SU-DHL-6 (cell line): ENCODE data around the gene FAM156A.
"Not testable (repeated sequence)": the region's sequence is repeated elsewhere in the genome, so short reads cannot be mapped to it uniquely, and the experiment has no call there.

ENCODE experiments used
- H2AFZ ChIP-seq: fragments of 200-600 bp; sonication (generic); 2 replicates; pipeline ENCODE4 v1.6.1; 2014; ENCODE audit warnings: low read depth, mild to moderate bottlenecking, moderate library complexity, mixed read lengths, antibody characterized with exemption, low read length; ENCODE audit not compliant: severe bottlenecking
- H3F3A ChIP-seq: fragments of 200-600 bp; shearing (Covaris generic); 2 replicates; pipeline ENCODE4 v1.6.0; 2016; ENCODE audit warnings: antibody characterized with exemption, mild to moderate bottlenecking; ENCODE audit not compliant: insufficient read depth
- H3K27ac ChIP-seq: fragments of 200-600 bp; sonication (generic); 2 replicates; pipeline ENCODE4 v1.5.1; 2016; ENCODE audit warnings: low read depth, mild to moderate bottlenecking, low read length, moderate library complexity, mixed read lengths
- H3K27me3 ChIP-seq: fragments of 200-600 bp; sonication (generic), shearing (Covaris generic); 2 replicates; pipeline ENCODE4 v1.6.0; 2014; ENCODE audit warnings: mild to moderate bottlenecking, low read length
- H3K36me3 ChIP-seq: fragments of 200-600 bp; sonication (generic); 2 replicates; pipeline ENCODE4 v1.6.1; 2014; ENCODE audit warnings: mild to moderate bottlenecking, low read length, mixed read lengths
- H3K4me2 ChIP-seq: fragments of 300-600, 200-600 bp; shearing (Covaris generic), sonication (generic); 2 replicates; pipeline ENCODE4 v1.6.0; 2014; ENCODE audit warnings: low read length, low read depth, mild to moderate bottlenecking; ENCODE audit not compliant: poor library complexity, severe bottlenecking
- H3K4me3 ChIP-seq: fragments of 200-600 bp; sonication (generic); 2 replicates; pipeline ENCODE4 v1.5.1; 2014; ENCODE audit warnings: antibody characterized with exemption, low read length, mild to moderate bottlenecking, mixed read lengths; ENCODE audit not compliant: insufficient read depth, poor library complexity, severe bottlenecking
- H3K79me2 ChIP-seq: fragments of 200-600 bp; sonication (generic); 2 replicates; pipeline ENCODE4 v1.6.1; 2014; ENCODE audit warnings: mild to moderate bottlenecking, low read length, moderate library complexity; ENCODE audit not compliant: insufficient read depth
- H3K9ac ChIP-seq: fragments of 200-600 bp; sonication (generic); 2 replicates; pipeline ENCODE4 v1.7.0; 2014; ENCODE audit warnings: mild to moderate bottlenecking, low read length
- H3K9me2 ChIP-seq: fragments of 200-600 bp; sonication (generic); replicated peaks from 2 replicates; pipeline ENCODE4 v1.6.1; 2014; ENCODE audit warnings: low read length; ENCODE audit not compliant: insufficient read depth
- H3K9me3 ChIP-seq: fragments of 200-600 bp; sonication (generic); 2 replicates; pipeline ENCODE4 v1.6.1; 2014; ENCODE audit warnings: low read length, mixed read lengths; ENCODE audit not compliant: insufficient read depth
- H4K20me1 ChIP-seq: fragments of 200-600 bp; sonication (generic); 2 replicates; pipeline ENCODE4 v1.6.1; 2014; ENCODE audit warnings: low read depth, mild to moderate bottlenecking, antibody characterized with exemption, low read length, moderate library complexity, mixed read lengths
- CTCF ChIP-seq: fragments of 200-600 bp; sonication (generic); IDR thresholded peaks from one replicate; pipeline ENCODE4 v1.5.1; 2017; ENCODE audit warnings: antibody characterized with exemption, mild to moderate bottlenecking, low read length, moderate library complexity; ENCODE audit not compliant: insufficient read depth, poor library complexity, severe bottlenecking
- EZH2phosphoT487 ChIP-seq: fragments of 200-600 bp; sonication (generic), shearing (Covaris generic); conservative IDR thresholded peaks from 2 replicates; pipeline ENCODE4 v1.6.1; 2018; ENCODE audit warnings: mild to moderate bottlenecking, antibody characterized with exemption, low read length, moderate library complexity, mixed read lengths

Gene FAM156A

GRCh38 chrX:52990011-52990631 is 31.8 kb upstream of the FAM156A start:
- H3K9me3 ChIP-seq, H4K20me1 ChIP-seq, H3F3A ChIP-seq, H3K9ac ChIP-seq, H2AFZ ChIP-seq, H3K36me3 ChIP-seq, H3K4me2 ChIP-seq, H3K4me3 ChIP-seq, H3K27me3 ChIP-seq, H3K9me2 ChIP-seq, H3K27ac ChIP-seq: not testable (repeated sequence)
- peak; percentile 17 for TF ChIP-seq CTCF
- peaks cover 14% of the 10 kb centered on the region for H3K79me2 ChIP-seq

GRCh38 chrX:52988985-52989917 is 30.9 kb upstream of the FAM156A start:
- Histone ChIP-seq H3K9me3 (no peaks in the 10 kb centered on the region), H3K9me2 (no peaks in the 10 kb centered on the region), H4K20me1 (no peaks in the 10 kb centered on the region), H3F3A (no peaks in the 10 kb centered on the region), H3K27me3 (no peaks in the 10 kb centered on the region), H3K36me3 (no peaks in the 10 kb centered on the region), H2AFZ (no peak overlapping the region), H3K4me3 (no peak overlapping the region), H3K27ac (no peak overlapping the region), H3K9ac (no peak overlapping the region), H3K79me2 (peaks cover 7% of the 10 kb centered on the region), H3K4me2 (no peak overlapping the region)
- TF ChIP-seq EZH2phosphoT487 (no peak), CTCF (no peak)

GRCh38 chrX:52983321-52984000 is 25.1 kb upstream of the FAM156A start:
- no peaks in the 10 kb centered on the region for H3K36me3 ChIP-seq
- no peaks in the 10 kb centered on the region for H3K27me3 ChIP-seq
- no peaks in the 10 kb centered on the region for H3F3A ChIP-seq
- no peak overlapping the region for H3K9ac ChIP-seq
- H3K27ac ChIP-seq, result no peak overlapping the region
- H3K9me3 ChIP-seq, result no peaks in the 10 kb centered on the region
- no peak overlapping the region for H3K4me3 ChIP-seq
- H3K79me2 ChIP-seq, result no peaks in the 10 kb centered on the region
- no peaks in the 10 kb centered on the region for H3K9me2 ChIP-seq
- no peaks in the 10 kb centered on the region for H4K20me1 ChIP-seq
- no peak overlapping the region for H2AFZ ChIP-seq
- H3K4me2 ChIP-seq, result no peak overlapping the region
- TF ChIP-seq CTCF (no peak), EZH2phosphoT487 (no peak)
